HPDE6-E6E7 (cell line): ENCODE measurements around the gene MYO1A.
"Not testable (repeated sequence)": the region's sequence is repeated elsewhere in the genome, so short reads cannot be mapped to it uniquely, and the experiment has no call there.

Source experiments
- DNase-seq: peaks from one replicate; pipeline ENCODE4 v3.0.0; 2011; ENCODE audit warnings: missing footprints; ENCODE audit errors: extremely low spot score

MYO1A gene

DNA sequence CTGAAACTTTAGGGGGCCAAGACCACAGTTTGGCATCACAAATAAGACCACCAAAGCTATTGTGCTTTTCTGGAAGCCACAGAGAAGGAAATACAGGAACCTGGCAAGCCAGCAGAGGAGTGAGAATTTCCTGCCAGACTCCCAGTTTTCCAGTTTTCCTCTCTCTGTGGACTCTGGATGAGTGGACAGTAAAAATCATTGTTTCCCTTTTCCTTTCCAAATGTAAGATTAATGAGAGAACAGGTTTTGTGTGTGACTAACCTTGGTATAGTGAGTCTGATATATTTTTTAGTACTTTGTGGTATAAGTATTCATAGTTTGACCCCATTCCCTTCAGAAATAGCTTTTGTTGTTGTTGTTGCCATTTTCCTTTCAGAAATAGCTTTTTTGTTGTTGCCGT lies 31.0 kb downstream of the MYO1A start:
- DNase-seq, result no peak

- not testable (repeated sequence) for DNase-seq
Measured at GRCh38 chr12:57018353-57018752, 31.6 kb downstream of the MYO1A start.

DNA sequence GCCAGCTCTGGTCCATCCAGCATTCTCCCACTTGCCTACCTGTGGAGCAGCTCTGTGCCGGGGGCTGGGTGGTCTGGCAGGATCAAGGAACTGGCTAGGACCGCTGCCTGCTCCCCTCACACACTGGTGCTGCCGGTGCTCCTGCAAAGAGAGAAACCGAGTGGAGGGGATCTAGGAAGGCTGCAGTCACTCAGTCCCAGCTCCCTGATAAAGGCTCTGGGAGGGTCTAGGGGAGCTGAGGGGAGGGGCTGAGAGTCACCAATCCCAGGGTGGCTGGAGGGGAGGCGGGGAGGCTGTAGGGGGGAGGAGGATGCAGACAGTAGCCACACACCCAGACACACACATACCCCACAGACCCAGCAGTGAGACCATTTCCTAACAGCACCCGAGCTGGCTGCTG lies 33.6 kb downstream of the MYO1A start, which contains the start of gene TAC3:
Gene TAC3, minus strand, starts transcription at position 182 of the 400 bp plus-strand sequence. CDS start 732 bp downstream, outside the sequence.
- no peak for DNase-seq

DNA sequence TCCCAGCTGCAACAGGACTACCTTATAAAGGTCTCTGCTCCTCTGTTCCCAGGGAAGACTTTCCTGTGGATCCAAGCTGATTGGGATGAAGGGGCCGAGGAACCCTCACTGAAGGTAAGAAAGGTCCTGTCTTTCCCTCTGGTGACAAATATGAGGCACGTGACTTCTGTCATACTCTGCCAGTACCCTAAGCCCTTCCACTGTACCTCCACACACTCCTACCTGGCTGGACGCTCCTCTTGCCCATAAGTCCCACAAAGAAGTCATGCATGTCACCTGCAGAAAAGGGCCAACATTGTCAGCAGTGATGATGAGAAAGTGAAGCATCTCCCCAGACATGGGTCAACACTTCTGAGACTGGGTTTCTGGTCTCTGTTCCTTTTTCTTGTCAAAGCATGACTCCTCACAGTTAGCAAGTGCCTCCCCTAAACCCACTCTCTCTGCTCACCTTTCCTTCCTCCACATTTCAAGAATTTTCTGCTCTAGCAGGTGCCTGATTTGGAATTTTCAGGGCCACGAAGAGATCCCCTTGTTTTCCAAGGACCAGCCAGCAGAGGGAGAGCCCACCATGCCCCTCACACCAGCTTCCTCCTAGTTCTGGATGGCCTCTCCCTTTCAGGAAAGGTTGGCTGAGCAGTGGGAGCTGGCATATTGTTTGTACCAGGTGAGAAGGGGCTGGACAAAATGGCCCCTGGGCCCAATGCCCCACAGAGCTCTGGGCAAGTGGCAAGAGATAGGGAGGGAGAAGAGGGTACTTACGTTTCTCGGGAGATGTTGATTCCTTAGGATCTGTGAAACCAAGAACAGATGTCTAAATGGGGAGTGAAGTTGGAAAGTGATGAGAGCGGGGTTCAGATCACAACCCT lies 37.1 kb downstream of the MYO1A start:
- DNase-seq, result no peak

- DNase-seq, result no peak
Measured at GRCh38 chr12:57011438-57012424, 38.2 kb downstream of the MYO1A start.

GRCh38 chr12:57010627-57011247 lies 39.2 kb downstream of the MYO1A start:
- DNase-seq, result no peak

GRCh38 chr12:57009949-57010626 lies 39.8 kb downstream of the MYO1A start:
- DNase-seq, result no peak

DNA sequence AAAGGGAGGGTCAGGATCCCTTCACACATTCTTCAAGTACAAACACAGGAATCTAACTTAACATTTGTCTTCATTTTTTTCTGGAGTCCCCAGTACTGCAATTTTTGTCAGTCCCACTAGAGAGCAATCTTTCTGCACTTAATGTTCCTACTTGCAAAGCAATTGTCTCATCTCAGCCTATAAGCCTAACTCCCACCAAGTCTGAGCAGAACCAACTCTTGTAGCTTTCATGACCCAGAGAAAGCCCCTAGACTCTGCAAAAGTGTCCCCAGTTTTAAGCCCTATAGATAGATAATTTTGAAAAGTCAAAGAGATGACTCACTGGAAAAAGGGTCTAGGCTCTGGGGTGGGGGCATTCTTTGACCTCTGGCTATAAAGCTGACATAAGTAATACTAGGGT lies 41.8 kb downstream of the MYO1A start:
- DNase-seq, result peak; percentile 48

- no peak for DNase-seq
Measured at GRCh38 chr12:57006809-57007475, 43.0 kb downstream of the MYO1A start.

DNA sequence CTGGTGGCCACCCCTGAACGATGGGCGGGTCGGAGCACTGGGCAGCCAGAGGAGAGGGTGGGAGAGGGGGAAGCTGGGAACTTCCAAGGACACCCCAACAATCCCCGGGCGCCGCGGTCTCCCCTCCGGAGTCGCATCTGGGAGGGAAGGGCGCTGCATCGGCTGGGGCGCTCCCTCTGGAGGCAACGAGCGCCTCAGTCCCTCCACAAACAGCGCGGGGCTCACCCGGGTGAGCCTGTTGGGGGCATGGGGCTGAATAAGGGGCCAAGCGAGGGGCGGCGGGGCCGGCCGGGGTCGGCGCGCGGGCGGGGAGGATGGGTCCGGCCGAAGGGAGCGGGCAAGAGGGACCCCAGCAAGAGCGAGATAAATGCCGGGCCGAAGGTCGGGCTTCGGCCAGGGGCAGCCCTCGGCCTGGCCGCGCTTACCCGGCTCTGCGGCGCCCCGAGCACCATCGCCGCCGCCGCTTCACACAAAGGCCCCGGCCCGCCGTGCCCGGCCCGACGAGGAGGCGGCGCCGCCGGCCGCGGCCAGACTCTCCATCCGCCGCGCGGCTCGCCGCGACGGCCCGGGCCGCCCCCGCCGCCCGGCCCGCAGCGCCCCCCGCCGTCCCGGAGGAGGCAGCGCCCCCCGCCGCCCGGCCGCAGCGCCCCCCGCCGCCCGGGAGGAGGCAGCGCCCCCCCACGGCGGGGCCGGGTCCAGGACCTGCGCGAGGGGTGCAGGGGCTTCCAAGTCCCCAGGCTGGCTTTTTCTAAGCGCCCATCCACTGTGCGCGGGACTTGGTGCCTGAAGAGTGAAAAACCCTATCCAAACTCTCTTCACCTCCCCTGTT lies 43.7 kb downstream of the MYO1A start, which contains the start of gene ZBTB39:
Gene ZBTB39, minus strand, starts transcription at position 567 of the 829 bp plus-strand sequence. CDS start 1,629 bp downstream, outside the sequence.
- DNase-seq, result peak; percentile 71

DNA sequence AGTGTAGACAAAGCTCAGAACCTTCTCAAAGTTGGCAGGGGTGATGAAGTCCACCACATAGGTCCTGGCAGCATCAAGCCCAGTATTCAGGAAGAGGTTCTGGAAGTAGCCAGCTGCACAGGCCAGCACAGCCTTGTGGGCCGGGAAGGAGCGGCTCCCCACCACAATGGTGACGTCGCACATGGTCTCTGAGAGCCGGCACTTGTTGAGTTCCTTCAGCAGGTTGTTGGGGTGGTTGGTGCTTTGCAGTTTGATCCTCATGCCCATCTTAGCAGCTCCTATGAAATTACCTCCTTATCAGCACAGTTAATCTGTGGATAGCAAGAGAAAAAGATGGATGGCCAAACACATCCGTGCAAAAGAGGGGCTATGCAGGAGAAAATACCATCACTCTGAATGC lies 45.3 kb downstream of the MYO1A start:
- no peak for DNase-seq

DNA sequence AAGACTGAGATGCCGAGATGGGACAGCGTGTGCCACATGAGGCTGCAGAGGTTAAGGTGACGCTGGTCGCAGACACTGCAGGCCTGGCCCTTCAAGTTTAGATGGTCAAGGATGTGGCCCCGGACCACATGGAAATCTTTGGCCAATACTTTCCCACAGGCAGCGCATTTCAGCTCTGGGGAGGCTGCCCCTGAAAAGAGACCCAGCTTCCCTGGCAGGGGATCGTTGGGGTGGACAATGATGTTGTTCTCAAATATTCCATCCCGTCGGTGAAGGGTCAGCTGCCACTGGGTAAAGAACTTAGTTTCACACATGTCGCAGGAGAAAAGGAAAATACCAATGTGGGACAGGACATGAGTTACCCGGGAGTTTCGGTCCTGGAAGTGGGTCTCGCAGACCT lies 46.5 kb downstream of the MYO1A start:
- no peak for DNase-seq

DNA sequence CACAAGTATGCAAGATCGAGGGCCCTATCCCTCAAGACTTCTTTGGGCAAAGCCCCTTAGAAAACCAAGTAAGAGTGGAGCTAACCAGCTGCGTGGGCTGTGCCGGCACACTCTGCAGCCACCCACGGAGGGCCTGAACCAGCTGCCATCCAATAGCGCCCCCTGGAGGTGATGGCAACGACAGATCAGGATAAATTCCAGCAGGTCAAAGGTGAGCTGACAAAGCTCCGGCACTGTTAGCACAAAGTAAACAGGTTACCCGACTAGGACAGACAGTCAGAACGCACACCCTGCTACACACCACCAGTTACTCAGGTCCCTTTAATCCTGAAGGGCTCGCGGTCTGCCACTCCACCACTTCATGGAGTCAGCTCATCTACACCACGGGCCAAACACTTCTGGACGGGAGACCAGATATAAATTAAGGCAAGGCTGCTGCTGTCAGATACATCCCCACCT lies 48.5 kb downstream of the MYO1A start:
- peak; percentile 56 for DNase-seq

- DNase-seq, result no peak
Measured at GRCh38 chr12:57000393-57000792, 49.5 kb downstream of the MYO1A start.

- DNase-seq, result no peak
Measured at GRCh38 chr12:56999456-56999855, 50.5 kb downstream of the MYO1A start.

- no peak for DNase-seq
Measured at GRCh38 chr12:56998981-56999380, 50.9 kb downstream of the MYO1A start.

- no peak for DNase-seq
Measured at GRCh38 chr12:56998316-56998715, 51.6 kb downstream of the MYO1A start.

GRCh38 chr12:56996793-56997545 lies 53.0 kb downstream of the MYO1A start:
- DNase-seq, result no peak
